Naive thymus-derived CD4-positive, alpha-beta T cell (primary cell): ENCODE measurements around the gene PLPP4. TPM values are rescaled to one million over a fixed set of nuclear protein-coding genes. Genes with fewer than 3 reads are reported as not detected.

Source experiments
- ATAC-seq: fragments of 150-1000 bp; cut with Tn5 transposase; 2 replicates; pipeline ENCODE4 v1.10.0; 2021; ENCODE audit warnings: mild to moderate bottlenecking, moderate library complexity
- CTCF ChIA-PET: fragments of 350-600 bp; sonication (Branson Sonifier 250); formaldehyde crosslinking; loops from one replicate; lab custom pipeline; 2021; ENCODE audit warnings: antibody characterized with exemption; lab: Charles Lee
- POLR2A ChIA-PET: fragments of 350-600 bp; sonication (Branson Sonifier 250); formaldehyde crosslinking; loops from one replicate; lab custom pipeline; 2021; ENCODE audit warnings: antibody characterized with exemption, inconsistent platforms; lab: Charles Lee
- DNase-seq, 9 donors: peaks; one replicate each; pipeline versions ENCODE4 v3.0.0 to v3.0.0-alpha.2; 2020 to 2022; ENCODE audit warnings: mixed read lengths in 1 of 9
- H3K27ac ChIP-seq: one replicate; pipeline ENCODE4 v1.7.0; 2013; ENCODE audit warnings: mild to moderate bottlenecking, low read depth, low read length, moderate library complexity
- H3K27me3 ChIP-seq, 2 donors: one replicate each; pipeline ENCODE4 v1.7.0; 2013; ENCODE audit warnings: low read length in 2 of 2, mild to moderate bottlenecking in 2 of 2, moderate library complexity in 2 of 2; ENCODE audit not compliant: control insufficient read depth in 2 of 2, insufficient read depth in 2 of 2
- H3K36me3 ChIP-seq, 3 experiments: 1 replicate in 2 of 3; 2 replicates in 1 of 3; pipeline ENCODE4 v1.7.0; 2013; ENCODE audit warnings: low read length in 3 of 3, mild to moderate bottlenecking in 3 of 3, moderate library complexity in 1 of 3; ENCODE audit not compliant: insufficient read depth in 3 of 3, control insufficient read depth in 2 of 3
- H3K4me1 ChIP-seq, 2 donors: one replicate each; pipeline ENCODE4 v1.7.0; 2013; ENCODE audit warnings: low read length in 2 of 2, mild to moderate bottlenecking in 2 of 2, moderate library complexity in 1 of 2; ENCODE audit not compliant: control insufficient read depth in 2 of 2, insufficient read depth in 2 of 2
- H3K4me3 ChIP-seq: 2 replicates; pipeline ENCODE4 v1.7.0; 2013; ENCODE audit warnings: mild to moderate bottlenecking, low read length
- H3K9me3 ChIP-seq, 3 experiments: 1 replicate in 2 of 3; 2 replicates in 1 of 3; pipeline ENCODE4 v1.7.0; 2013; ENCODE audit warnings: low read length in 3 of 3; ENCODE audit not compliant: control insufficient read depth in 2 of 3
- H3K27ac Mint-ChIP-seq, 9 donors: one replicate each; pipeline ENCODE4 v1.8.0; 2020 to 2022; ENCODE audit warnings: mixed read lengths in 9 of 9, mild to moderate bottlenecking in 8 of 9, moderate library complexity in 5 of 9, inconsistent platforms in 2 of 9
- H3K27me3 Mint-ChIP-seq, 5 donors: one replicate each; pipeline ENCODE4 v1.8.0; 2021 to 2022; ENCODE audit warnings: mixed read lengths in 5 of 5, mild to moderate bottlenecking in 1 of 5
- H3K36me3 Mint-ChIP-seq, 5 donors: one replicate each; pipeline ENCODE4 v1.8.0; 2020 to 2022; ENCODE audit warnings: mixed read lengths in 5 of 5, mild to moderate bottlenecking in 3 of 5, inconsistent platforms in 1 of 5
- H3K4me1 Mint-ChIP-seq, 7 donors: one replicate each; pipeline ENCODE4 v1.8.0; 2020 to 2022; ENCODE audit warnings: mixed read lengths in 7 of 7, mild to moderate bottlenecking in 3 of 7, inconsistent platforms in 1 of 7
- H3K4me3 Mint-ChIP-seq, 10 donors: one replicate each; pipeline ENCODE4 v1.8.0; 2020 to 2022; ENCODE audit warnings: mild to moderate bottlenecking in 10 of 10, mixed read lengths in 10 of 10, moderate library complexity in 6 of 10, inconsistent platforms in 2 of 10
- H3K9me3 Mint-ChIP-seq, 11 donors: one replicate each; pipeline ENCODE4 v1.8.0; 2020 to 2022; ENCODE audit warnings: mixed read lengths in 11 of 11, mild to moderate bottlenecking in 4 of 11, inconsistent platforms in 1 of 11, moderate library complexity in 1 of 11
- intact Hi-C, 2 donors: fragments of 100-400 bp; cut with micrococcal nuclease; formaldehyde crosslinking; loops; one replicate each; pipeline ENCODE4 v1.15.1; 2023
- polyA plus RNA-seq, 2 donors: library from polyadenylated mRNA; unstranded; fragments of 300-500 nt; fragmentation: Illumina TruSeq; gene quantifications; one replicate each; pipeline ENCODE4 v1.2.3, GENCODE V29; 2021
- total RNA-seq, 6 experiments: library from RNA in 5 of 6; stranded (reverse) in 5 of 6; gene quantifications; 1 replicate in 5 of 6; 2 replicates in 1 of 6; pipeline ENCODE4 v1.2.3 and lab custom pipeline; 2021 to 2026

PLPP4 gene
- total and polyA plus RNA-seq, 7 experiments from 2014 or later = not detected

- ChIA-PET POLR2A (no interaction called here), CTCF (no interaction called here)
- H3K27me3 Mint-ChIP-seq = peaks cover 29 to 53% (median 38%) of the 10 kb centered on the region in 5 donors
- H3K9me3 Mint-ChIP-seq = peaks cover 0 to 4% (median 0%) of the 10 kb centered on the region in 11 donors
- no peak overlapping the region for H3K4me3 Mint-ChIP-seq
- Histone ChIP-seq H3K27me3 (no peaks in the 10 kb centered on the region), H3K9me3 (no peaks in the 10 kb centered on the region), H3K4me3 (no peak overlapping the region), H3K4me1 (no peaks in the 10 kb centered on the region), H3K36me3 (no peaks in the 10 kb centered on the region), H3K27ac (no peak overlapping the region)
- no peak overlapping the region for H3K27ac Mint-ChIP-seq
- H3K4me1 Mint-ChIP-seq = peaks cover 0 to 12% (median 3%) of the 10 kb centered on the region in 7 donors
- no peak for DNase-seq
- intact Hi-C loops = no loop called here
- no peak for ATAC-seq
- peaks cover 0 to 4% (median 0%) of the 10 kb centered on the region in 5 donors for H3K36me3 Mint-ChIP-seq
Measured at GRCh38 chr10:120460186-120460585, 3.2 kb downstream of the PLPP4 start.

- no peak overlapping the region for H3K27ac ChIP-seq
- ATAC-seq = no peak
Measured at GRCh38 chr10:120460776-120461175, 3.7 kb downstream of the PLPP4 start.

GRCh38 chr10:120462018-120462682 is 5.1 kb downstream of the PLPP4 start:
- H3K4me3 Mint-ChIP-seq = no peak overlapping the region
- Histone ChIP-seq H3K4me1 (no peaks in the 10 kb centered on the region), H3K36me3 (no peaks in the 10 kb centered on the region), H3K9me3 (no peaks in the 10 kb centered on the region), H3K27me3 (no peaks in the 10 kb centered on the region), H3K4me3 (no peak overlapping the region), H3K27ac (no peak overlapping the region)
- peaks cover 0 to 4% (median 0%) of the 10 kb centered on the region in 11 donors for H3K9me3 Mint-ChIP-seq
- CTCF ChIA-PET = no interaction called here
- H3K36me3 Mint-ChIP-seq = peaks cover 0 to 4% (median 0%) of the 10 kb centered on the region in 5 donors
- no peak overlapping the region for H3K27ac Mint-ChIP-seq
- DNase-seq = no peak
- intact Hi-C loops = no loop called here
- ATAC-seq = no peak
- peaks cover 0 to 9% (median 0%) of the 10 kb centered on the region in 7 donors for H3K4me1 Mint-ChIP-seq
- POLR2A ChIA-PET = no interaction called here
- H3K27me3 Mint-ChIP-seq = peaks cover 17 to 41% (median 26%) of the 10 kb centered on the region in 5 donors

More at GRCh38 chr10:120460776-120461175, 3.7 kb downstream of the PLPP4 start:
- intact Hi-C loops = no loop called here
- Mint-ChIP-seq H3K9me3 (peaks cover 0 to 4% (median 0%) of the 10 kb centered on the region in 11 donors), H3K4me1 (peaks cover 0 to 12% (median 3%) of the 10 kb centered on the region in 7 donors), H3K4me3 (no peak overlapping the region), H3K27me3 (peaks cover 26 to 51% (median 36%) of the 10 kb centered on the region in 5 donors), H3K36me3 (peaks cover 0 to 4% (median 0%) of the 10 kb centered on the region in 5 donors), H3K27ac (no peak overlapping the region)
- no peaks in the 10 kb centered on the region for H3K36me3 ChIP-seq
- H3K4me3 ChIP-seq = no peak overlapping the region
- no peaks in the 10 kb centered on the region for H3K9me3 ChIP-seq
- ChIA-PET CTCF (no interaction called here), POLR2A (no interaction called here)
- no peaks in the 10 kb centered on the region for H3K4me1 ChIP-seq
- H3K27me3 ChIP-seq = no peaks in the 10 kb centered on the region
- no peak for DNase-seq

- Mint-ChIP-seq H3K4me1 (no peaks in the 10 kb centered on the region), H3K36me3 (no peaks in the 10 kb centered on the region)
- no peak for ATAC-seq
Measured at GRCh38 chr10:120465138-120465537, 8.1 kb downstream of the PLPP4 start.

GRCh38 chr10:120466006-120466405 is 9.0 kb downstream of the PLPP4 start:
- Histone ChIP-seq H3K27me3 (no peaks in the 10 kb centered on the region), H3K9me3 (no peaks in the 10 kb centered on the region), H3K27ac (no peak overlapping the region), H3K4me3 (no peak overlapping the region), H3K4me1 (no peaks in the 10 kb centered on the region), H3K36me3 (no peaks in the 10 kb centered on the region)
- H3K36me3 Mint-ChIP-seq = no peaks in the 10 kb centered on the region
- no peak for DNase-seq
- no peak for ATAC-seq
- H3K4me3 Mint-ChIP-seq = no peak overlapping the region
- ChIA-PET CTCF (no interaction called here), POLR2A (no interaction called here)
- intact Hi-C loops = no loop called here
- no peak overlapping the region for H3K27ac Mint-ChIP-seq
- H3K9me3 Mint-ChIP-seq = peaks cover 0 to 1% (median 0%) of the 10 kb centered on the region in 11 donors
- peaks cover 0 to 7% (median 4%) of the 10 kb centered on the region in 5 donors for H3K27me3 Mint-ChIP-seq
- no peaks in the 10 kb centered on the region for H3K4me1 Mint-ChIP-seq

More at GRCh38 chr10:120465138-120465537, 8.1 kb downstream of the PLPP4 start:
- CTCF ChIA-PET = no interaction called here
- intact Hi-C loops = no loop called here
- Mint-ChIP-seq H3K27me3 (peaks cover 0 to 14% (median 5%) of the 10 kb centered on the region in 5 donors), H3K27ac (no peak overlapping the region), H3K4me3 (no peak overlapping the region), H3K9me3 (peaks cover 0 to 1% (median 0%) of the 10 kb centered on the region in 11 donors)
- H3K27me3 ChIP-seq = no peaks in the 10 kb centered on the region
- H3K4me1 ChIP-seq = no peaks in the 10 kb centered on the region
- H3K36me3 ChIP-seq = no peaks in the 10 kb centered on the region
- POLR2A ChIA-PET = no interaction called here
- no peak overlapping the region for H3K27ac ChIP-seq
- no peaks in the 10 kb centered on the region for H3K9me3 ChIP-seq
- DNase-seq = no peak
- H3K4me3 ChIP-seq = no peak overlapping the region

- no peak for DNase-seq
- no peaks in the 10 kb centered on the region for H3K4me1 Mint-ChIP-seq
- POLR2A ChIA-PET = no interaction called here
- no peak overlapping the region for H3K4me3 Mint-ChIP-seq
- peaks cover 0 to 3% (median 0%) of the 10 kb centered on the region in 5 donors for H3K36me3 Mint-ChIP-seq
- intact Hi-C loops = no loop called here
- Histone ChIP-seq H3K9me3 (no peaks in the 10 kb centered on the region), H3K4me3 (no peak overlapping the region), H3K27ac (no peak overlapping the region), H3K36me3 (no peaks in the 10 kb centered on the region), H3K4me1 (no peaks in the 10 kb centered on the region), H3K27me3 (no peaks in the 10 kb centered on the region)
- H3K9me3 Mint-ChIP-seq = peaks cover 0 to 16% (median 4%) of the 10 kb centered on the region in 11 donors
- peaks cover 4 to 20% (median 11%) of the 10 kb centered on the region in 5 donors for H3K27me3 Mint-ChIP-seq
- ATAC-seq = no peak
- CTCF ChIA-PET = no interaction called here
- H3K27ac Mint-ChIP-seq = no peak overlapping the region
Measured at GRCh38 chr10:120473593-120473992, 16.6 kb downstream of the PLPP4 start.

- Histone ChIP-seq H3K4me1 (no peaks in the 10 kb centered on the region), H3K27me3 (no peaks in the 10 kb centered on the region), H3K36me3 (no peaks in the 10 kb centered on the region), H3K27ac (no peak overlapping the region), H3K4me3 (no peak overlapping the region), H3K9me3 (no peaks in the 10 kb centered on the region)
- POLR2A ChIA-PET = no interaction called here
- intact Hi-C loops = no loop called here
- no peak for DNase-seq
- CTCF ChIA-PET = interaction anchor here (0.6 kb wide), 1 partner anchor 1750 kb away, joined by 4 read pairs; no protein-coding TSS in a partner anchor
- ATAC-seq = no peak
- Mint-ChIP-seq H3K27me3 (peaks cover 4 to 25% (median 17%) of the 10 kb centered on the region in 5 donors), H3K9me3 (peaks cover 0 to 16% (median 4%) of the 10 kb centered on the region in 11 donors), H3K4me1 (peaks cover 0 to 2% (median 0%) of the 10 kb centered on the region in 7 donors), H3K27ac (no peak overlapping the region), H3K4me3 (no peak overlapping the region), H3K36me3 (peaks cover 0 to 4% (median 0%) of the 10 kb centered on the region in 5 donors)
Measured at GRCh38 chr10:120474956-120475355, 17.9 kb downstream of the PLPP4 start.
